GM12878 (cell line): ENCODE measurements around the gene CYP46A1. TPM values are rescaled to one million over a fixed set of nuclear protein-coding genes. Genes with fewer than 3 reads are reported as not detected.

Source experiments
- ATAC-seq: fragments of 200-7000 bp; cut with Tn5 transposase; 3 replicates; pipeline ENCODE4 v1.9.1; 2020; ENCODE audit warnings: mild to moderate bottlenecking, moderate library complexity
- BruUV-seq: library from RNA; stranded (reverse); fragments of 400-500 nt; replicated peaks from 2 replicates; lab custom pipeline; 2021; lab: Mats Ljungman, UMichigan
- CTCF ChIA-PET: fragments of 300-600 bp; sonication (Branson Sonifier 250); formaldehyde crosslinking; extraction: SDS; loops from one replicate; lab custom pipeline; 2021; ENCODE audit warnings: inconsistent platforms; lab: Yijun Ruan, JAX
- POLR2A ChIA-PET: fragments of 350-600 bp; formaldehyde crosslinking; extraction: SDS; loops from one replicate; lab custom pipeline; 2021; ENCODE audit warnings: inconsistent platforms; lab: Charles Lee
- RAD21 ChIA-PET: fragments of 300-600 bp; sonication (Branson Sonifier 250); formaldehyde crosslinking; loops from one replicate; lab custom pipeline; 2023; ENCODE audit warnings: antibody characterized with exemption; ENCODE audit not compliant: unreplicated experiment; lab: Charles Lee
- SMC1A ChIA-PET: fragments of 300-600 bp; sonication (Branson Sonifier 250); formaldehyde crosslinking; loops from one replicate; lab custom pipeline; 2023; ENCODE audit not compliant: unreplicated experiment, uncharacterized antibody; lab: Charles Lee
- DNase-seq: peaks from one replicate; pipeline ENCODE4 v3.0.0-alpha.2; 2011; ENCODE audit warnings: low read depth, low spot score
- FAIRE-seq: peaks from 3 replicates; lab custom pipeline; 2011; peaks lifted over from hg19 to GRCh38; lab: Jason Lieb, UNC
- H2AFZ ChIP-seq: 2 replicates; pipeline ENCODE4 v1.6.0; 2011; ENCODE audit warnings: low read depth, low read length, control low read depth; ENCODE audit not compliant: control insufficient read depth
- H3K27ac ChIP-seq: 2 replicates; pipeline ENCODE4 v1.5.1; 2011; ENCODE audit warnings: control low read depth; ENCODE audit not compliant: control insufficient read depth, insufficient read depth
- H3K27me3 ChIP-seq, 2 experiments: replicated peaks in 1 of 2; 2 replicates each; pipeline versions ENCODE4 v1.6.0 to v1.6.1; 2011; ENCODE audit warnings: low read length in 1 of 2; ENCODE audit not compliant: control insufficient read depth in 2 of 2, insufficient read depth in 2 of 2
- H3K36me3 ChIP-seq, 2 experiments: 2 replicates each; pipeline ENCODE4 v1.5.1; 2011; ENCODE audit warnings: low read length in 1 of 2; ENCODE audit not compliant: control insufficient read depth in 2 of 2, insufficient read depth in 2 of 2
- H3K4me1 ChIP-seq: 2 replicates; pipeline ENCODE4 v1.6.1; 2011; ENCODE audit warnings: mild to moderate bottlenecking, low read length, moderate library complexity, mixed read lengths; ENCODE audit not compliant: control insufficient read depth, insufficient read depth
- H3K4me2 ChIP-seq: 2 replicates; pipeline ENCODE4 v1.6.0; 2011; ENCODE audit warnings: control low read depth; ENCODE audit not compliant: control insufficient read depth, insufficient read depth
- H3K4me3 ChIP-seq: fragments of 200-600 bp; sonication (generic); 2 replicates; pipeline ENCODE4 v1.5.1; 2016
- H3K79me2 ChIP-seq: 2 replicates; pipeline ENCODE4 v1.6.0; 2011; ENCODE audit warnings: low read length; ENCODE audit not compliant: control insufficient read depth, insufficient read depth
- H3K9ac ChIP-seq: 2 replicates; pipeline ENCODE4 v1.8.0; 2011; ENCODE audit warnings: low read length, control low read depth, mixed read lengths; ENCODE audit not compliant: control insufficient read depth, insufficient read depth
- H3K9me3 ChIP-seq: replicated peaks from 3 replicates; pipeline ENCODE4 v1.5.1; 2011; ENCODE audit warnings: mild to moderate bottlenecking, low read length; ENCODE audit not compliant: control insufficient read depth, insufficient read depth
- H4K20me1 ChIP-seq: 2 replicates; pipeline ENCODE4 v1.6.0; 2011; ENCODE audit not compliant: control insufficient read depth, insufficient read depth
- ASH2L ChIP-seq: fragments of 300-600, 200-600 bp; sonication (generic); IDR thresholded peaks from 2 replicates; pipeline ENCODE4 v1.6.1; 2017; ENCODE audit warnings: low read depth, mild to moderate bottlenecking, borderline replicate concordance
- CBX3 ChIP-seq: fragments of 200-600 bp; sonication (generic); IDR thresholded peaks from 2 replicates; pipeline ENCODE4 v1.6.1; 2016; ENCODE audit warnings: low read depth, borderline replicate concordance
- CHD4 ChIP-seq: fragments of 200-600 bp; sonication (generic); IDR thresholded peaks from 2 replicates; pipeline ENCODE4 v1.6.1; 2016; ENCODE audit warnings: mild to moderate bottlenecking
- PML ChIP-seq: IDR thresholded peaks from 2 replicates; pipeline ENCODE4 v1.6.1; 2012; ENCODE audit warnings: low read length, inconsistent platforms
- POLR2A ChIP-seq: IDR thresholded peaks from 2 replicates; pipeline ENCODE4 v1.6.1; 2011; ENCODE audit warnings: low read depth, mild to moderate bottlenecking, low read length
- SMAD1 ChIP-seq: fragments of 450-650 bp; IDR thresholded peaks from 2 replicates; pipeline ENCODE4 v1.6.1; 2018; ENCODE audit warnings: mild to moderate bottlenecking, low read depth; ENCODE audit not compliant: partially characterized antibody
- SMAD5 ChIP-seq: IDR thresholded peaks from 2 replicates; pipeline ENCODE4 v1.6.1; 2016; ENCODE audit warnings: antibody characterized with exemption, low read depth
- SP1 ChIP-seq: IDR thresholded peaks from one replicate; pipeline ENCODE4 v1.6.1; 2011; ENCODE audit warnings: low read depth, low read length
- WRNIP1 ChIP-seq: IDR thresholded peaks from 2 replicates; pipeline ENCODE4 v1.6.1; 2011; ENCODE audit warnings: low read depth, low read length, improper control_type of control experiment, borderline replicate concordance
- ZBED1 ChIP-seq: IDR thresholded peaks from 2 replicates; pipeline ENCODE4 v1.6.1; 2016; ENCODE audit warnings: borderline replicate concordance
- ZNF217 ChIP-seq: fragments of 450-650 bp; IDR thresholded peaks from 2 replicates; pipeline ENCODE4 v1.6.1; 2017; ENCODE audit warnings: antibody characterized with exemption, mild to moderate bottlenecking
- ZZZ3 ChIP-seq: IDR thresholded peaks from 2 replicates; pipeline ENCODE4 v1.6.1; 2011; ENCODE audit warnings: low read depth; ENCODE audit not compliant: control insufficient read depth, insufficient read length
- WGBS: methylation state at CpG from one replicate; pipeline ENCODE4 v1.1.6; 2016; ENCODE audit warnings: low lambda C conversion rate; ENCODE audit not compliant: insufficient replicate concordance, insufficient coverage; ENCODE audit errors: missing lambda C conversion rate; 5-methylcytosine and 5-hydroxymethylcytosine counted together
- in situ Hi-C: fragments of 300-500 bp; cut with MboI; formaldehyde crosslinking; loops from 9 replicates; pipeline ENCODE4 v1.14.3; 2018; ENCODE audit warnings: mixed read lengths
- intact Hi-C: fragments of 100-400 bp; cut with micrococcal nuclease; formaldehyde crosslinking; loops from one replicate; pipeline ENCODE4 v1.14.2; 2022; ENCODE audit not compliant: unreplicated experiment
- polyA plus RNA-seq, 11 experiments: library from polyadenylated mRNA; depleted of rRNA in 4 of 11; unstranded in 6 of 11; stranded (reverse) in 5 of 11; fragments of >200 nt; fragmentation: Nextera tagmentation in 4 of 11; fragmentation: Illumina TruSeq in 1 of 11; extraction: Ambion mirVana in 4 of 11; extraction: Trizol in 1 of 11; gene quantifications; 1 replicate in 1 of 11; 2 replicates in 10 of 11; pipeline versions ENCODE4 v1.2.1 to v1.2.3, GENCODE V29; 2011 to 2016; ENCODE audit warnings: inconsistent platforms in 2 of 11, missing spikeins in 2 of 11, low read depth in 1 of 11
- total RNA-seq, 4 experiments: library from RNA; depleted of rRNA in 3 of 4; stranded (reverse); fragments of >200 nt in 3 of 4; fragmentation: Illumina TruSeq in 1 of 4; extraction: Trizol in 1 of 4; gene quantifications; 2 replicates each; pipeline versions ENCODE4 v1.2.1 to v1.2.3, GENCODE V29; 2013 to 2021
- TF ChIP-seq, protein P1 (sequence below): fragments of 450-650 bp; IDR thresholded peaks from 2 replicates; pipeline ENCODE4 v1.6.1; 2017; ENCODE audit warnings: mild to moderate bottlenecking, low read depth, inconsistent platforms; ENCODE audit not compliant: poor library complexity, severe bottlenecking
- TF ChIP-seq, protein P2 (sequence below): fragments of 150-350 bp; IDR thresholded peaks from 2 replicates; pipeline ENCODE4 v1.6.1; 2014; ENCODE audit warnings: mild to moderate bottlenecking, low read depth, low read length
- TF ChIP-seq, protein P3 (sequence below): fragments of 450-650 bp; IDR thresholded peaks from 2 replicates; pipeline ENCODE4 v1.6.1; 2017; ENCODE audit warnings: low read depth, mild to moderate bottlenecking, moderate library complexity

Gene CYP46A1
- total and polyA plus RNA-seq, 10 of the 15 experiments (the other 5 are each of a cell fraction or from before 2014, with no cell fraction given): 0.04 to 0.11 TPM; not detected in 8

DNA sequence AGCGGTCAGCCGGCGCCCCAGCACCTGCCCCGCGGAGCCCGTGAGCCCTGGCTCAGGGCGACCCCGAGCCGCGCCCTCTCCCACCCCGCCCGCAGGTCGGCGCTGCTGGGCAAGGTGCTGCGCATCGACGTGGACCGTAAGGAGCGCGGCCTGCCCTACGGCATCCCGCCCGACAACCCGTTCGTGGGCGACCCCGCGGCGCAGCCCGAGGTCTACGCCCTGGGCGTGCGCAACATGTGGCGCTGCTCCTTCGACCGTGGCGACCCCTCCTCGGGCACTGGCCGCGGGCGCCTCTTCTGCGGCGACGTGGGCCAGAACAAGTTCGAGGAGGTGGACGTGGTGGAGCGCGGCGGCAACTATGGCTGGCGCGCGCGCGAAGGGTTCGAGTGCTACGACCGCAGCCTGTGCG is 24.8 kb upstream of the CYP46A1 start:
- 66% methylated on average over 38 of the region's 58 CpGs for WGBS
- in situ Hi-C loops: no loop called here
- no peak overlapping the region for H3K4me2 ChIP-seq
- BruUV-seq: no TSS peak
- no peak overlapping the region for H3K4me3 ChIP-seq
- ChIA-PET POLR2A (no interaction called here), CTCF (no interaction called here), RAD21 (no interaction called here), SMC1A (no interaction called here)
- intact Hi-C loops: no loop called here
- peaks cover 3% of the 10 kb centered on the region for H3K4me1 ChIP-seq
- DNase-seq: no peak
- no peaks in the 10 kb centered on the region for H3K79me2 ChIP-seq
- H3K27me3 ChIP-seq: peaks cover 1 to 3% of the 10 kb centered on the region in 2 experiments; a peak in 3 of 4 replicates
- no peak for FAIRE-seq
- peak; percentile 44; the same call in 1 of the 3 replicates for ATAC-seq
- no peak for TF ChIP-seq ZNF217
- TF ChIP-seq SMAD5: no peak
- TF ChIP-seq CBX3: no peak
- no peak for TF ChIP-seq ASH2L
- TF ChIP-seq, protein P1, sequence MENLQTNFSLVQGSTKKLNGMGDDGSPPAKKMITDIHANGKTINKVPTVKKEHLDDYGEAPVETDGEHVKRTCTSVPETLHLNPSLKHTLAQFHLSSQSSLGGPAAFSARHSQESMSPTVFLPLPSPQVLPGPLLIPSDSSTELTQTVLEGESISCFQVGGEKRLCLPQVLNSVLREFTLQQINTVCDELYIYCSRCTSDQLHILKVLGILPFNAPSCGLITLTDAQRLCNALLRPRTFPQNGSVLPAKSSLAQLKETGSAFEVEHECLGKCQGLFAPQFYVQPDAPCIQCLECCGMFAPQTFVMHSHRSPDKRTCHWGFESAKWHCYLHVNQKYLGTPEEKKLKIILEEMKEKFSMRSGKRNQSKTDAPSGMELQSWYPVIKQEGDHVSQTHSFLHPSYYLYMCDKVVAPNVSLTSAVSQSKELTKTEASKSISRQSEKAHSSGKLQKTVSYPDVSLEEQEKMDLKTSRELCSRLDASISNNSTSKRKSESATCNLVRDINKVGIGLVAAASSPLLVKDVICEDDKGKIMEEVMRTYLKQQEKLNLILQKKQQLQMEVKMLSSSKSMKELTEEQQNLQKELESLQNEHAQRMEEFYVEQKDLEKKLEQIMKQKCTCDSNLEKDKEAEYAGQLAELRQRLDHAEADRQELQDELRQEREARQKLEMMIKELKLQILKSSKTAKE: no peak
- TF ChIP-seq POLR2A: no peak
- TF ChIP-seq CHD4: no peak
- TF ChIP-seq WRNIP1: no peak
- TF ChIP-seq SMAD1: no peak
- TF ChIP-seq, protein P2, sequence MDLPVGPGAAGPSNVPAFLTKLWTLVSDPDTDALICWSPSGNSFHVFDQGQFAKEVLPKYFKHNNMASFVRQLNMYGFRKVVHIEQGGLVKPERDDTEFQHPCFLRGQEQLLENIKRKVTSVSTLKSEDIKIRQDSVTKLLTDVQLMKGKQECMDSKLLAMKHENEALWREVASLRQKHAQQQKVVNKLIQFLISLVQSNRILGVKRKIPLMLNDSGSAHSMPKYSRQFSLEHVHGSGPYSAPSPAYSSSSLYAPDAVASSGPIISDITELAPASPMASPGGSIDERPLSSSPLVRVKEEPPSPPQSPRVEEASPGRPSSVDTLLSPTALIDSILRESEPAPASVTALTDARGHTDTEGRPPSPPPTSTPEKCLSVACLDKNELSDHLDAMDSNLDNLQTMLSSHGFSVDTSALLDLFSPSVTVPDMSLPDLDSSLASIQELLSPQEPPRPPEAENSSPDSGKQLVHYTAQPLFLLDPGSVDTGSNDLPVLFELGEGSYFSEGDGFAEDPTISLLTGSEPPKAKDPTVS: no peak
- no peak for TF ChIP-seq ZBED1
- TF ChIP-seq PML: no peak
- TF ChIP-seq, protein P3, sequence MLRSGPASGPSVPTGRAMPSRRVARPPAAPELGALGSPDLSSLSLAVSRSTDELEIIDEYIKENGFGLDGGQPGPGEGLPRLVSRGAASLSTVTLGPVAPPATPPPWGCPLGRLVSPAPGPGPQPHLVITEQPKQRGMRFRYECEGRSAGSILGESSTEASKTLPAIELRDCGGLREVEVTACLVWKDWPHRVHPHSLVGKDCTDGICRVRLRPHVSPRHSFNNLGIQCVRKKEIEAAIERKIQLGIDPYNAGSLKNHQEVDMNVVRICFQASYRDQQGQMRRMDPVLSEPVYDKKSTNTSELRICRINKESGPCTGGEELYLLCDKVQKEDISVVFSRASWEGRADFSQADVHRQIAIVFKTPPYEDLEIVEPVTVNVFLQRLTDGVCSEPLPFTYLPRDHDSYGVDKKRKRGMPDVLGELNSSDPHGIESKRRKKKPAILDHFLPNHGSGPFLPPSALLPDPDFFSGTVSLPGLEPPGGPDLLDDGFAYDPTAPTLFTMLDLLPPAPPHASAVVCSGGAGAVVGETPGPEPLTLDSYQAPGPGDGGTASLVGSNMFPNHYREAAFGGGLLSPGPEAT: no peak
- TF ChIP-seq SP1: no peak
- no peak for TF ChIP-seq ZZZ3
- H4K20me1 ChIP-seq: no peaks in the 10 kb centered on the region
- no peak overlapping the region for H3K27ac ChIP-seq
- H2AFZ ChIP-seq: no peak overlapping the region
- H3K9me3 ChIP-seq: no peaks in the 10 kb centered on the region
- H3K36me3 ChIP-seq: no peaks in the 10 kb centered on the region
- no peak overlapping the region for H3K9ac ChIP-seq
